Transverse colon (tissue), 4 donors: ENCODE data around the gene NR1D1. TPM values are rescaled to one million over a fixed set of nuclear protein-coding genes. Genes with fewer than 3 reads are reported as not detected.
A peak's percentile ranks its signal among the peaks of the same experiment; 100 is the strongest.

ENCODE experiments used
- DNase-seq: peaks from one replicate; pipeline ENCODE4 v3.0.0-alpha.2; 2019
- H3K27ac ChIP-seq, 4 donors: fragments of 200-600 bp; sonication (generic); 2 replicates each; pipeline ENCODE4 v1.5.1; 2016 to 2018; ENCODE audit warnings: inconsistent platforms in 4 of 4
- H3K27me3 ChIP-seq: fragments of 200-600 bp; sonication (generic); 2 replicates; pipeline ENCODE4 v1.5.1; 2017; ENCODE audit warnings: inconsistent platforms
- H3K36me3 ChIP-seq, 4 donors: fragments of 200-600 bp; sonication (generic); 2 replicates each; pipeline ENCODE4 v1.5.1; 2017 to 2019; ENCODE audit warnings: inconsistent platforms in 4 of 4
- H3K4me1 ChIP-seq, 4 donors: fragments of 200-600 bp; sonication (generic); 2 replicates each; pipeline ENCODE4 v1.5.1; 2017 to 2020; ENCODE audit warnings: inconsistent platforms in 4 of 4
- H3K4me3 ChIP-seq, 4 donors: fragments of 200-600 bp; sonication (generic); 1 replicate in 1 of 4; 2 replicates in 3 of 4; pipeline versions ENCODE4 v1.5.1 to v1.6.1; 2017 to 2019; ENCODE audit warnings: inconsistent platforms in 4 of 4
- H3K9me3 ChIP-seq, 2 donors: fragments of 200-600 bp; sonication (generic); 2 replicates each; pipeline ENCODE4 v1.5.1; 2017 to 2019; ENCODE audit warnings: inconsistent platforms in 2 of 2
- EP300 ChIP-seq: sonication (generic); formaldehyde crosslinking; IDR thresholded peaks from one replicate; pipeline ENCODE4 v1.6.1; 2017; ENCODE audit warnings: antibody characterized with exemption, low read depth
- POLR2A ChIP-seq: fragments of 450-650 bp; IDR thresholded peaks from one replicate; pipeline ENCODE4 v1.6.1; 2016; ENCODE audit warnings: antibody characterized with exemption, mild to moderate bottlenecking, moderate library complexity
- POLR2AphosphoS5 ChIP-seq, 3 donors: sonication (generic); formaldehyde crosslinking; IDR thresholded peaks; one replicate each; pipeline ENCODE4 v1.6.1; 2016; ENCODE audit warnings: antibody characterized with exemption in 3 of 3
- WGBS, 2 donors: methylation state at CpG; one replicate each; pipeline ENCODE4 v1.1.5; 2018; ENCODE audit warnings: low coverage in 1 of 2; 5-methylcytosine and 5-hydroxymethylcytosine counted together
- in situ Hi-C, 4 donors: fragments of 200-750 bp; cut with MboI; loops; one replicate each; pipeline versions ENCODE4 v1.15.0 to v1.15.1; 2017; ENCODE audit warnings: low sequenced_read_pairs in 3 of 4, low pct_ligation_motif_present in 1 of 4, low pct_unique_long_range_greater_than_20kb in 1 of 4
- intact Hi-C: fragments of 100-400 bp; cut with DNase I; formaldehyde crosslinking; loops from one replicate; pipeline ENCODE4 v1.15.1; 2023; ENCODE audit warnings: low total_unique reads
- total RNA-seq, 4 donors: library from RNA; depleted of rRNA; stranded (reverse); fragments of >200 nt; gene quantifications; one replicate each; pipeline ENCODE4 v1.1.0, GENCODE V29; 2016
- TF ChIP-seq, protein P1 (sequence below), 5 experiments: fragments of 200-600 bp in 3 of 5; fragments of 450-650 bp in 2 of 5; sonication (generic) in 3 of 5; IDR thresholded peaks; 1 replicate in 2 of 5; 2 replicates in 3 of 5; pipeline ENCODE4 v1.5.1; 2016 to 2017; ENCODE audit warnings: antibody characterized with exemption in 5 of 5, inconsistent platforms in 3 of 5, mild to moderate bottlenecking in 2 of 5, moderate library complexity in 1 of 5

NR1D1 gene
- total RNA-seq, 4 donors from 2014 or later: 4.8 to 18.0 (median 7.3) TPM

DNA sequence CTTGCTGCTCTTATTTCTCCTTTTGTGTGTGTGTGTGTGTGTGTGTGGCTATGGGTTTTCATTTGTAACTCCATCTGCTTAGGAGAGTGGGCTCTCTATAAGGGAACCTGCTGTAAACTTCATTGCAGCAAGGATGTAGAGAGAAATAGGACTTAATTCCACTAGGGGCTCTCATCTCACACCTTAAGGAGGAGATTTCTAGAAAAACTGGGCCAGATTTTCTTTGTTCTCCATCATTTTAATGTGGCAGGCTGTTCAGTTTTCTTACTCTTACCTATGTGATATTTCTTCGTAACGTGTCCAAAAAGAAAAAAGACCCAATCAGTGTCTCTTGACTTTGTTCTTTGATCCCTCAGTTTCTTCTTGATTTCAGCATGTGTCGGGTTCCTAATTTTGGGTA, 35.4 kb upstream of the NR1D1 start:
- no peak for TF ChIP-seq EP300
- no peak for TF ChIP-seq POLR2A
- no peak for TF ChIP-seq POLR2AphosphoS5 (IDR thresholded peaks at IDR 0.05)
- TF ChIP-seq, protein P1, sequence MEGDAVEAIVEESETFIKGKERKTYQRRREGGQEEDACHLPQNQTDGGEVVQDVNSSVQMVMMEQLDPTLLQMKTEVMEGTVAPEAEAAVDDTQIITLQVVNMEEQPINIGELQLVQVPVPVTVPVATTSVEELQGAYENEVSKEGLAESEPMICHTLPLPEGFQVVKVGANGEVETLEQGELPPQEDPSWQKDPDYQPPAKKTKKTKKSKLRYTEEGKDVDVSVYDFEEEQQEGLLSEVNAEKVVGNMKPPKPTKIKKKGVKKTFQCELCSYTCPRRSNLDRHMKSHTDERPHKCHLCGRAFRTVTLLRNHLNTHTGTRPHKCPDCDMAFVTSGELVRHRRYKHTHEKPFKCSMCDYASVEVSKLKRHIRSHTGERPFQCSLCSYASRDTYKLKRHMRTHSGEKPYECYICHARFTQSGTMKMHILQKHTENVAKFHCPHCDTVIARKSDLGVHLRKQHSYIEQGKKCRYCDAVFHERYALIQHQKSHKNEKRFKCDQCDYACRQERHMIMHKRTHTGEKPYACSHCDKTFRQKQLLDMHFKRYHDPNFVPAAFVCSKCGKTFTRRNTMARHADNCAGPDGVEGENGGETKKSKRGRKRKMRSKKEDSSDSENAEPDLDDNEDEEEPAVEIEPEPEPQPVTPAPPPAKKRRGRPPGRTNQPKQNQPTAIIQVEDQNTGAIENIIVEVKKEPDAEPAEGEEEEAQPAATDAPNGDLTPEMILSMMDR (IDR thresholded peaks at IDR 0.05): no peak
- H3K9me3 ChIP-seq: no peaks in the 10 kb centered on the region
- peaks cover 0 to 57% (median 15%) of the 10 kb centered on the region in 4 donors for H3K36me3 ChIP-seq
- H3K4me3 ChIP-seq: no peak overlapping the region
- DNase-seq: no peak
- peaks cover 4 to 41% (median 20%) of the 10 kb centered on the region in 4 donors for H3K4me1 ChIP-seq
- in situ Hi-C loops (no loop called here), intact Hi-C loops (no loop called here)
- H3K27ac ChIP-seq: no peak overlapping the region
- 98 to 100% methylated on average over 3 of the region's 3 CpGs for WGBS, 2 donors
- H3K27me3 ChIP-seq: no peaks in the 10 kb centered on the region

DNA sequence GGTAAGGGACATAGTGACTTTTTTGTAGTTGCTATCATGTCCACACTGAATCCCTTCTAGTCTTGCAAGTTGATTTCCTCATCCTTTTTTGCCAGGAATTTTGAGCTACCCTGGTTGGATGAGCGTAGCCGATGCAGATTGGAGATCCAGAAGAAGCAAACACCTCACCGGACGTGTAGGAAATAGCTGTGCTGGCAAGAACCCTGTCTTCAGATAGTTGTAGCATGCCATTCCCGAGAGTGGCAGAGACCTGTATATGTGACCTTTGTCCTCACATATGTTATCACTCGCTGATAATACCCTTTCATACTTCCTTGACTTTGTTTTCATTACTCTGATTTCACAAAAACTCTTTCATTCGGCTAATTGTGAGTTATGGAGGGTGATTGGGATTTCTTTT, 33.8 kb upstream of the NR1D1 start:
- 56 to 69% methylated on average over 7 of the region's 7 CpGs for WGBS, 2 donors
- DNase-seq: peak; percentile 45
- Histone ChIP-seq H3K9me3 (no peaks in the 10 kb centered on the region), H3K27ac (peak overlapping the region; percentile 58 to 75 (median 64)), H3K4me1 (peaks cover 1 to 39% (median 14%) of the 10 kb centered on the region in 4 donors), H3K36me3 (peaks cover 0 to 73% (median 20%) of the 10 kb centered on the region in 4 donors), H3K27me3 (no peaks in the 10 kb centered on the region), H3K4me3 (no peak overlapping the region)
- intact Hi-C loops (no loop called here), in situ Hi-C loops (no loop called here)
- TF ChIP-seq POLR2AphosphoS5 (IDR thresholded peaks at IDR 0.05) (peak in 2 of 3 donors; percentile 22 to 72), POLR2A (no peak)

DNA sequence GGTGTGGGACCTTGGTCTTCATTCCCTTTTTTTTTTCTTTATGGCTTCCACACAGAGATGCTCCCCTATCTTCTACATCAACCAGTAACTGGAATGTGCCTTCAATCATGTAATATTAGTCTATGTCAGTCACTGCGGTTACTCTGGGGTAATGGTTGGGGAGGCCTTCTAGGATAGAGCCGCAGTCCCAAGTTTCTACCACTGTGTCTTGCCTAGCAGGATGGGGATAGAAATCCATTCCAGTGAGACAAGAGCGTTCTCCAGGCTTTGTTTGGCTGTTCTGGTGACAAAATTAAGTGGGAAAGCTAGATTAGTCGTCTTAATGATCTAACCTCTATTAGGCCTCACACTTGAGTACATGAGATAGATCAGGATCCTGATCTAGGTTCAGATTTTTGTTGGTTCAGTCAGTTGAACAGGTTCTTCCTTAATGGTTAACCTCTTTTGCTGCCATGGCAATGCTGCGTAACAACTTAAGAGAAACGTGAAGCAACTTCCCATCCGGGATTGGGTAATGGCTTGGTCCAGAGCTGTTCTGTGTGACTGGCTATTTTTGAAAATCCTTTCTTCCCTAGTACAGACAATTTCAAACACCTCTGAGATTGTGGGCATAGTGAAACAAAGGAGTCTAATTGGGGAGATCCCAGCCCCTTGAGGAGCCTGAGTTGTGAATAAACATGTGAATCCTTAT, 30.1 kb upstream of the NR1D1 start:
- peak overlapping the region in 3 of 4 donors; percentile 6 to 15 (median 9) for H3K27ac ChIP-seq
- 61 to 83% methylated on average over 4 to 7 of the region's 7 CpGs for WGBS, 2 donors
- no peaks in the 10 kb centered on the region for H3K9me3 ChIP-seq
- no peaks in the 10 kb centered on the region for H3K27me3 ChIP-seq
- in situ Hi-C loops: no loop called here
- DNase-seq: no peak
- peaks cover 3 to 32% (median 11%) of the 10 kb centered on the region in 4 donors for H3K4me1 ChIP-seq
- H3K4me3 ChIP-seq: no peak overlapping the region
- TF ChIP-seq POLR2A: no peak
- TF ChIP-seq, protein P1 (IDR thresholded peaks at IDR 0.05): no peak
- TF ChIP-seq EP300: no peak
- TF ChIP-seq POLR2AphosphoS5 (IDR thresholded peaks at IDR 0.05): no peak
- intact Hi-C loops: no loop called here
- peaks cover 0 to 85% (median 30%) of the 10 kb centered on the region in 4 donors for H3K36me3 ChIP-seq

DNA sequence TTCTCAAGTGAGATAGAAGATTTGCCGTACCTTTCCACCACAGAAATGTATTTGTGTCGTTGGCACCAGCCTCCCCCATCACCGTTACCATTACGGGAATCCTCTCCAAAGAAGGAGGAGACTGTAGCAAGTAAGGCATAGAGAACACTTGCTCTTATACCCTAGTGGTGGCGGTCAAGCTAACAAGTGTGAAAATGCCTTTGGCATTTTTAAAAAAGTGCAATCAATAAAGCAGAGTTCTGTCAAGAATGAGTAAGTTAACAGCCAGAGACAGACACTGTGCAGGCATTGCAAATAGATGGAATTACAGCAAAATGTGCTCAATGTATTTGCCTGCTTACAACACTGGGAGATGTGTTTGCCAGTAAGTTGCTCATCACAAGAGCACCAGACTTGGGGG, 29.1 kb upstream of the NR1D1 start:
- TF ChIP-seq, protein P1 (IDR thresholded peaks at IDR 0.05): no peak
- TF ChIP-seq POLR2A (no peak), POLR2AphosphoS5 (IDR thresholded peaks at IDR 0.05) (no peak), EP300 (no peak)
- intact Hi-C loops: loop anchor here (10.0 kb wide), 1 partner anchor 115 kb away; the partner anchor contains the start of gene CSF3
- no peak overlapping the region for H3K27ac ChIP-seq
- H3K4me3 ChIP-seq: no peak overlapping the region
- peaks cover 10 to 37% (median 17%) of the 10 kb centered on the region in 4 donors for H3K4me1 ChIP-seq
- peaks cover 0 to 75% (median 27%) of the 10 kb centered on the region in 4 donors for H3K36me3 ChIP-seq
- H3K27me3 ChIP-seq: no peaks in the 10 kb centered on the region
- WGBS, 2 donors: 85% methylated on average over 5 of the region's 5 CpGs
- DNase-seq: no peak
- H3K9me3 ChIP-seq: no peaks in the 10 kb centered on the region
- in situ Hi-C loops: no loop called here
